PFSK-1 (cell line): ENCODE data around the gene TMC7.

ENCODE experiments used
- FOXP2 ChIP-seq: optimal IDR thresholded peaks from 2 replicates; pipeline ENCODE3; 2011; ENCODE audit warnings: borderline replicate concordance, control low read depth, inconsistent platforms; ENCODE audit not compliant: insufficient read depth; ENCODE audit errors: extremely low read length, extremely low read depth
- POLR2AphosphoS5 ChIP-seq: IDR thresholded peaks from 2 replicates; pipeline ENCODE4 v1.6.1; 2012; ENCODE audit warnings: low read depth, mild to moderate bottlenecking, control low read depth, low read length, moderate library complexity
- SIN3A ChIP-seq: IDR thresholded peaks from 2 replicates; pipeline ENCODE4 v1.6.1; 2012; ENCODE audit warnings: mild to moderate bottlenecking, low read length, moderate library complexity, borderline replicate concordance; ENCODE audit not compliant: insufficient read depth
- TAF1 ChIP-seq: IDR thresholded peaks from 2 replicates; pipeline ENCODE4 v1.6.1; 2012; ENCODE audit warnings: low read length, control low read depth, borderline replicate concordance; ENCODE audit not compliant: insufficient read depth
- TF ChIP-seq, protein P1 (sequence below), 2 experiments: IDR thresholded peaks; 2 replicates each; pipeline versions ENCODE4 v1.6.1 to v1.8.0; 2011 to 2012; ENCODE audit warnings: low read depth in 2 of 2, low read length in 2 of 2, control low read depth in 1 of 2, inconsistent platforms in 1 of 2, mild to moderate bottlenecking in 1 of 2, moderate library complexity in 1 of 2; ENCODE audit not compliant: insufficient read depth in 1 of 2

Gene TMC7

DNA sequence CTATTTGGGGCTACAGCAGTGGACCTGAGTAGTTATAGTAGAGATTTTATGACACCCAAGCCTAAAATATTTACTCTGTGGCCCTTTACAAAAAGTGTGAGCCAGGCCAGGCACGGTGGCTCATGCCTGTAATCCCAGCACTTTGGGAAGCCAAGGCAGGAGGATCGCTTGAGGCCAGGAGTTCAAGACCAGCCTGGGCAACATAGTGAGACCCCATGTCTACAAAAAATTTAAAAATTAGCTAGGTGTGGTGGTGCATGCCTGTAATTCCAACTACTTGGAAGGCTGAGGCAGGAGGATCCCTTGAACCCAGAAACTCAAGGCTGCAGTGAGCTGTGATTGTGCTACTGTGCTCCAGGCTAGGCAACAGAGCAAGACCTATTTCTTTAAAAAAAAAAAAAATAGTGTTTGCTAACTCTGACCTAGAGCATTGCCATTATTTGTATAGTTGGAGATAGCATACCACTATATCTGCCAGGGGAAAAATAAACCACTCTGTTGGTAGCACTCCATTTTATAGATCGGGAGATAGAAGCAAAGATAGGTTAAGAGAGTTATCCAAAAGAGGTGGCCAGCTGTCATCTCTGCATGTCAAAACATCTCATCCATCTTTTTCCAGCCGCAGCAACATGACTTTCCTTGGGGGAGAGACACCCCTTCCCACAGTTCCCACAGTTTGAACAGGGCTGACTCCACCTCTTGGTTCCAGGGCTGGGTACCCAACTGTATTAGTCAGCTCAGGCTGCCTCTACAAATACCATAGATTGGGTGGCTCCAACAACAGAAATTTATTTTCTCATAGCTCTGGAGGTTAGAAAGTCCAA lies 127.0 kb downstream of the TMC7 start:
- TF ChIP-seq TAF1, result no peak
- TF ChIP-seq SIN3A, result no peak
- TF ChIP-seq FOXP2, result no peak
- TF ChIP-seq, protein P1, sequence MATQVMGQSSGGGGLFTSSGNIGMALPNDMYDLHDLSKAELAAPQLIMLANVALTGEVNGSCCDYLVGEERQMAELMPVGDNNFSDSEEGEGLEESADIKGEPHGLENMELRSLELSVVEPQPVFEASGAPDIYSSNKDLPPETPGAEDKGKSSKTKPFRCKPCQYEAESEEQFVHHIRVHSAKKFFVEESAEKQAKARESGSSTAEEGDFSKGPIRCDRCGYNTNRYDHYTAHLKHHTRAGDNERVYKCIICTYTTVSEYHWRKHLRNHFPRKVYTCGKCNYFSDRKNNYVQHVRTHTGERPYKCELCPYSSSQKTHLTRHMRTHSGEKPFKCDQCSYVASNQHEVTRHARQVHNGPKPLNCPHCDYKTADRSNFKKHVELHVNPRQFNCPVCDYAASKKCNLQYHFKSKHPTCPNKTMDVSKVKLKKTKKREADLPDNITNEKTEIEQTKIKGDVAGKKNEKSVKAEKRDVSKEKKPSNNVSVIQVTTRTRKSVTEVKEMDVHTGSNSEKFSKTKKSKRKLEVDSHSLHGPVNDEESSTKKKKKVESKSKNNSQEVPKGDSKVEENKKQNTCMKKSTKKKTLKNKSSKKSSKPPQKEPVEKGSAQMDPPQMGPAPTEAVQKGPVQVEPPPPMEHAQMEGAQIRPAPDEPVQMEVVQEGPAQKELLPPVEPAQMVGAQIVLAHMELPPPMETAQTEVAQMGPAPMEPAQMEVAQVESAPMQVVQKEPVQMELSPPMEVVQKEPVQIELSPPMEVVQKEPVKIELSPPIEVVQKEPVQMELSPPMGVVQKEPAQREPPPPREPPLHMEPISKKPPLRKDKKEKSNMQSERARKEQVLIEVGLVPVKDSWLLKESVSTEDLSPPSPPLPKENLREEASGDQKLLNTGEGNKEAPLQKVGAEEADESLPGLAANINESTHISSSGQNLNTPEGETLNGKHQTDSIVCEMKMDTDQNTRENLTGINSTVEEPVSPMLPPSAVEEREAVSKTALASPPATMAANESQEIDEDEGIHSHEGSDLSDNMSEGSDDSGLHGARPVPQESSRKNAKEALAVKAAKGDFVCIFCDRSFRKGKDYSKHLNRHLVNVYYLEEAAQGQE (IDR thresholded peaks at IDR 0.05; ENCODE audit: insufficient read depth in 1 of 2, low read depth in 2 of 2, low read length in 2 of 2), result no peak
- no peak for TF ChIP-seq POLR2AphosphoS5

DNA sequence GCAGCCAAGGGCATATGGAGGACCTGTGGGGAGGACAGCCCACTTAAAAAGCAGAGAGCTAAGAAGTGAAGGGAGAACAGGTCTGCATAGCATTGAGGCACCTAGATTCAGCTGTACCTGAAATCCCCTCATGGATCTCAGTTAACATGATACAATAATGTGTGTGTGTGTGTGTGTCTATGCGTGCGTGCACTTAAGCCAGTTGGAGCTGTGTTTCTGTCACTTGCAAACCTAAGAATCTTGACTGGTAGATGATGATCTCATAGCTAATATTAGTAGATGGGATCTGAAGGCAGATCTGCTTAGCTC lies 128.3 kb downstream of the TMC7 start:
- TF ChIP-seq, protein P1 (IDR thresholded peaks at IDR 0.05; ENCODE audit: insufficient read depth in 1 of 2, low read depth in 2 of 2, low read length in 2 of 2), result no peak
- TF ChIP-seq FOXP2 (no peak), POLR2AphosphoS5 (no peak), TAF1 (no peak), SIN3A (no peak)
